Dermis microvascular lymphatic vessel endothelial cell (primary cell): ENCODE results near the gene DDR2. TPM values are rescaled to one million over a fixed set of nuclear protein-coding genes. Genes with fewer than 3 reads are reported as not detected.
"Not testable (repeated sequence)": the region's sequence is repeated elsewhere in the genome, so short reads cannot be mapped to it uniquely, and the experiment has no call there.

Experiments
- DNase-seq, 2 donors: peaks; one replicate each; pipeline versions ENCODE4 v3.0.0 to v3.0.0-alpha.2; 2010; ENCODE audit warnings: low read depth in 2 of 2
- total RNA-seq: library from RNA; depleted of rRNA; stranded (reverse); fragments of >200 nt; gene quantifications from 2 replicates; pipeline ENCODE4 v1.2.1, GENCODE V29; 2014

The DDR2 gene
- total RNA-seq, 1 donor from 2014 or later, result 10.8 TPM

- DNase-seq, result no peak
Measured at GRCh38 chr1:162719678-162720077, 87.4 kb downstream of the DDR2 start.

- peak in 1 of 2 donors; percentile 38 for DNase-seq
Measured at GRCh38 chr1:162720996-162721395, 88.7 kb downstream of the DDR2 start.

GRCh38 chr1:162721471-162721870, 89.2 kb downstream of the DDR2 start:
- DNase-seq, result no peak

- DNase-seq, result no peak
Measured at GRCh38 chr1:162722036-162722435, 89.8 kb downstream of the DDR2 start.

GRCh38 chr1:162724583-162725120, 92.4 kb downstream of the DDR2 start:
- DNase-seq, result no peak

- no peak for DNase-seq
Measured at GRCh38 chr1:162725301-162725837, 93.1 kb downstream of the DDR2 start.

GRCh38 chr1:162726555-162726954, 94.3 kb downstream of the DDR2 start:
- no peak for DNase-seq

- not testable (repeated sequence) for DNase-seq
Measured at GRCh38 chr1:162727493-162727892, 95.2 kb downstream of the DDR2 start.

GRCh38 chr1:162728573-162728972, 96.3 kb downstream of the DDR2 start:
- DNase-seq, result no peak

GRCh38 chr1:162729195-162729774, 97.0 kb downstream of the DDR2 start:
- DNase-seq, result not testable (repeated sequence)

GRCh38 chr1:162732094-162732493, 99.8 kb downstream of the DDR2 start:
- no peak for DNase-seq

- no peak for DNase-seq
Measured at GRCh38 chr1:162732566-162733335, 100.5 kb downstream of the DDR2 start.

- DNase-seq, result no peak
Measured at GRCh38 chr1:162733336-162733590, 101.0 kb downstream of the DDR2 start.

- DNase-seq, result no peak
Measured at GRCh38 chr1:162734047-162734446, 101.8 kb downstream of the DDR2 start.

- no peak for DNase-seq
Measured at GRCh38 chr1:162736184-162736583, 103.9 kb downstream of the DDR2 start.

- no peak for DNase-seq
Measured at GRCh38 chr1:162736633-162737067, 104.4 kb downstream of the DDR2 start.

GRCh38 chr1:162740755-162741154, 108.5 kb downstream of the DDR2 start:
- DNase-seq, result no peak

- DNase-seq, result no peak
Measured at GRCh38 chr1:162741574-162741973, 109.3 kb downstream of the DDR2 start.

GRCh38 chr1:162746264-162746942, 114.1 kb downstream of the DDR2 start:
- DNase-seq, result not testable (repeated sequence)

GRCh38 chr1:162753001-162753658, 120.9 kb downstream of the DDR2 start:
- DNase-seq, result no peak

- DNase-seq, result peak in 1 of 2 donors; percentile 36
Measured at GRCh38 chr1:162753998-162754585, 121.8 kb downstream of the DDR2 start.
